HG02938 (cell line): ENCODE data around the gene CDRT4.

Experiments used
- ATAC-seq: cut with Tn5 transposase; IDR thresholded peaks from one replicate; pipeline ENCODE4 v1.9.1; 2021; ENCODE audit warnings: mild to moderate bottlenecking, moderate library complexity; ENCODE audit not compliant: unreplicated experiment

Gene CDRT4

GRCh38 chr17:15492791-15493692, 25.6 kb upstream of the CDRT4 start:
- ATAC-seq = no peak

- no peak for ATAC-seq
Observed at GRCh38 chr17:15492186-15492585, 24.8 kb upstream of the CDRT4 start.

- no peak for ATAC-seq
Observed at GRCh38 chr17:15490634-15491261, 23.3 kb upstream of the CDRT4 start.

- ATAC-seq = no peak
Observed at GRCh38 chr17:15488557-15488956, 21.1 kb upstream of the CDRT4 start.

- no peak for ATAC-seq
Observed at GRCh38 chr17:15485045-15485444, 17.6 kb upstream of the CDRT4 start.

GRCh38 chr17:15483431-15483830, 16.0 kb upstream of the CDRT4 start:
- ATAC-seq = no peak

GRCh38 chr17:15482476-15482875, 15.1 kb upstream of the CDRT4 start:
- no peak for ATAC-seq

GRCh38 chr17:15481481-15481880, 14.1 kb upstream of the CDRT4 start:
- no peak for ATAC-seq

GRCh38 chr17:15480204-15480603, 12.8 kb upstream of the CDRT4 start:
- no peak for ATAC-seq

- no peak for ATAC-seq
Observed at GRCh38 chr17:15479703-15480102, 12.3 kb upstream of the CDRT4 start.

GRCh38 chr17:15478845-15479244, 11.4 kb upstream of the CDRT4 start:
- no peak for ATAC-seq

GRCh38 chr17:15475631-15476354, 8.4 kb upstream of the CDRT4 start:
- ATAC-seq = no peak

GRCh38 chr17:15472891-15473290, 5.5 kb upstream of the CDRT4 start:
- ATAC-seq = no peak

GRCh38 chr17:15470536-15470935, 3.1 kb upstream of the CDRT4 start:
- no peak for ATAC-seq

GRCh38 chr17:15469260-15469659, 1.8 kb upstream of the CDRT4 start:
- no peak for ATAC-seq

- ATAC-seq = no peak
Observed at GRCh38 chr17:15468126-15468525, 705 bp upstream of the CDRT4 start.

GRCh38 chr17:15466131-15466530, 1.3 kb downstream of the CDRT4 start:
- ATAC-seq = no peak

- ATAC-seq = no peak
Observed at GRCh38 chr17:15465045-15465701, 2.2 kb downstream of the CDRT4 start.

- no peak for ATAC-seq
Observed at GRCh38 chr17:15464231-15464985, 3.0 kb downstream of the CDRT4 start.

GRCh38 chr17:15462976-15463772, 4.2 kb downstream of the CDRT4 start:
- no peak for ATAC-seq
